Choroid plexus epithelial cell (primary cell): ENCODE results near the gene CYP27A1.

Experiments used
- DNase-seq: peaks from one replicate; pipeline ENCODE4 v3.0.0-alpha.2; 2010; ENCODE audit warnings: low read depth
- H3K4me3 ChIP-seq: 2 replicates; pipeline ENCODE4 v1.5.1; 2011; ENCODE audit warnings: low read depth, mild to moderate bottlenecking, control low read depth, low read length, moderate library complexity
- TF ChIP-seq, protein P1 (sequence below): conservative IDR thresholded peaks from 2 replicates; pipeline ENCODE4 v1.5.1; 2011; ENCODE audit warnings: low read depth, mild to moderate bottlenecking, control low read depth, inconsistent platforms, low read length, moderate library complexity

The CYP27A1 gene

DNA sequence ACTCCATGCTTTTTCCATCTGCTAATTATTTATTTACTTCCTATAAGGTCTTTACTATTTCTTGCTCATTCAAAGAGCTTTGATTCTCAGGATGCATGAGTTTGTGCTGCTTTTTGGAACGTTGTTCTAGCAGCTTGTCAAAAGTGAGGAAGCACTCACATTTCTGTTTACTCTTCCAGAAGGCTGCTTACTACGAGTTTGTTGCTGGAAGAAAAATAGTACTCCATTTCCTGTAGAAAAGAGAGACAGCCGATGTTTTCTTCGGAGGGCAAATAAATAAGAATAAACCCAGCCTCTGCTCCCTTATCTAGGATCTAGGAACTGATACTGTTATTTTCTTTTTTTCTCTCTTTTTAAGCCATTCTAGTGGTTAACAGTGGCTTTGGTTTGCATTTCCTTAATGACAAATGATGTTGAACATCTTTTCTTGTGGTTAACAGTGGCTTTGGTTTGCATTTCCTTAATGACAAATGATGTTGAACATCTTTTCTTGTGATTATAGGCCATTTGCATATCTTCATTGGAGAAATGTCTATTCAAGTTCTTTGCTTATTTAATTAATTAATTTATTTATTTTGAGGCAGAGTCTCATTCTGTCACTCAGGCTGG is 20.5 kb downstream of the CYP27A1 start:
- TF ChIP-seq, protein P1, sequence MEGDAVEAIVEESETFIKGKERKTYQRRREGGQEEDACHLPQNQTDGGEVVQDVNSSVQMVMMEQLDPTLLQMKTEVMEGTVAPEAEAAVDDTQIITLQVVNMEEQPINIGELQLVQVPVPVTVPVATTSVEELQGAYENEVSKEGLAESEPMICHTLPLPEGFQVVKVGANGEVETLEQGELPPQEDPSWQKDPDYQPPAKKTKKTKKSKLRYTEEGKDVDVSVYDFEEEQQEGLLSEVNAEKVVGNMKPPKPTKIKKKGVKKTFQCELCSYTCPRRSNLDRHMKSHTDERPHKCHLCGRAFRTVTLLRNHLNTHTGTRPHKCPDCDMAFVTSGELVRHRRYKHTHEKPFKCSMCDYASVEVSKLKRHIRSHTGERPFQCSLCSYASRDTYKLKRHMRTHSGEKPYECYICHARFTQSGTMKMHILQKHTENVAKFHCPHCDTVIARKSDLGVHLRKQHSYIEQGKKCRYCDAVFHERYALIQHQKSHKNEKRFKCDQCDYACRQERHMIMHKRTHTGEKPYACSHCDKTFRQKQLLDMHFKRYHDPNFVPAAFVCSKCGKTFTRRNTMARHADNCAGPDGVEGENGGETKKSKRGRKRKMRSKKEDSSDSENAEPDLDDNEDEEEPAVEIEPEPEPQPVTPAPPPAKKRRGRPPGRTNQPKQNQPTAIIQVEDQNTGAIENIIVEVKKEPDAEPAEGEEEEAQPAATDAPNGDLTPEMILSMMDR: no peak
- peak; percentile 14 for DNase-seq
- no peak overlapping the region for H3K4me3 ChIP-seq

GRCh38 chr2:218804817-218805216 is 22.9 kb downstream of the CYP27A1 start:
- TF ChIP-seq, protein P1: no peak

GRCh38 chr2:218805627-218806026 is 23.7 kb downstream of the CYP27A1 start:
- no peak overlapping the region for H3K4me3 ChIP-seq
- TF ChIP-seq, protein P1: no peak
- peak; percentile 92 for DNase-seq

More at GRCh38 chr2:218804817-218805216, 22.9 kb downstream of the CYP27A1 start:
- H3K4me3 ChIP-seq: no peak overlapping the region
- DNase-seq: no peak

- TF ChIP-seq, protein P1: no peak
- no peak overlapping the region for H3K4me3 ChIP-seq
- peak; percentile 100 for DNase-seq
Observed at GRCh38 chr2:218806346-218806978, 24.5 kb downstream of the CYP27A1 start.

- TF ChIP-seq, protein P1: no peak
- no peak for DNase-seq
- H3K4me3 ChIP-seq: no peak overlapping the region
Observed at GRCh38 chr2:218807626-218808025, 25.7 kb downstream of the CYP27A1 start.

- no peak for DNase-seq
- H3K4me3 ChIP-seq: no peak overlapping the region
- TF ChIP-seq, protein P1: no peak
Observed at GRCh38 chr2:218809515-218809914, 27.6 kb downstream of the CYP27A1 start.

DNA sequence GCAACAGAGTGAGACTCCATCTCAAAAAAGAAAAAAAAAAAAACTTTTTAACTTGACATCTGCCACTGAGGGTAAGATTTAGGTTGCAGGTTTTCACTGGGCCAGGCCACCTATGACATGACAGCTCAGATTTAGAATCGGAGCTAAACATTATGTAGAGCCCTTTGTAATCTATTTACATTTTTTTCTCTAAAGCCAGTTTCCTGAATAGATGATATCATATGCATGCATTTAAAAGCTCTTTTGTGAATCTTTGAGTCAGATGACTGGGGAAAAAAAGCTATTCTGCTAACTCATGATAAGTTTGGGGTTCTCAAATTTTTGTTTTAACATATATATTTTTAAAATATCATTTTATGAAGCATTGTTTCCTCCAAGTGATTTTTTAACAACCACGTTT is 28.3 kb downstream of the CYP27A1 start:
- TF ChIP-seq, protein P1: no peak
- no peak for DNase-seq
- no peak overlapping the region for H3K4me3 ChIP-seq
